DMS153 treated with DMSO at 0.1 percent for 48 hours (cell line): Measurements from ENCODE around the gene RGS3.
"Not testable (repeated sequence)": the region's sequence is repeated elsewhere in the genome, so short reads cannot be mapped to it uniquely, and the experiment has no call there.

Experiments
- DNase-seq: peaks from one replicate; lab custom pipeline; 2025; ENCODE audit not compliant: unreplicated experiment; lab: John Stamatoyannopoulos, UW

Gene RGS3

DNA sequence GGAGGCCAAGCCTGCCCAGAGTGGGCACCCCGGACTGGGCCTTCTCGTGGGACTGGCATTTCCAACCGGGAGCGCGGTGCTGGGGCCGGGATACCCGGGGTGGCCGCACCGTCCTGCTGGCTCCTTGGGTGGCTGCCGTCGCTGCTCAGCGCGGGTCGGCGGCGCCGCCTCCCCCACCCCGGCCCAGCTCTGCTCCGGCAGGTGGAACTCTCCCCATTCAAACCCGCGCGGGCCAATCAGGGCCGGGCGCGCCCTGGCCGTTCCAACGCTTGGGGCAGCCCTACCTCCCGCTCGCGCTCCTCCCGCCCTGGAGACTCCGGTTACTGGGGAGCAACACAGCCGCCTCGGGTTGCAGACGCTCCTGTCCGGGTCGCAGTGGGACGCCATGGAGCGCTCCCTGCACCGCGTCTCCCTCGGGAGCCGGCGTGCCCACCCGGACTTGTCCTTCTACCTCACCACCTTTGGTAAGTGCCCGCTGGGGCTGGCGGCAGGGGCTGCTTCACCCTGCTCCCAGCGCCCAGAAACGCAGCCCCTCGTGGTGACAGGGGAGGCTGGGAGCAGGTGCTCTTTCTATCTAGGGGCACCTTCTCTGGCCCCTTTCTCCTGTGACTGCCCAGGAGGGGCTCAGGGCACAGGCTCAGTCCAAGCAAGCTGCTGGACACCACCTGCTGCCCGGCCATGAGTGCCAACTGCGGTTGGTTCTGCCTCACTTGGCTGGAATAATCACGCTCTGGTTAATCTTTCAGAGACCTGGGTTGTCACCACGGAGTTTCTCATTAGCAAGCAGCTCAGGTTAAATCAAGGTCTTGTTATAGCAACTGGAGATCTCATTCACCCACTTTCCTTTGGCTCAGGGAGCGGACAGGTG is at the start of gene RGS3:
Gene RGS3, plus strand, starts transcription at position 310 of the 868 bp plus-strand sequence. Its CDS starts 76 bp downstream, at position 386.
- peak; percentile 78 for DNase-seq

DNA sequence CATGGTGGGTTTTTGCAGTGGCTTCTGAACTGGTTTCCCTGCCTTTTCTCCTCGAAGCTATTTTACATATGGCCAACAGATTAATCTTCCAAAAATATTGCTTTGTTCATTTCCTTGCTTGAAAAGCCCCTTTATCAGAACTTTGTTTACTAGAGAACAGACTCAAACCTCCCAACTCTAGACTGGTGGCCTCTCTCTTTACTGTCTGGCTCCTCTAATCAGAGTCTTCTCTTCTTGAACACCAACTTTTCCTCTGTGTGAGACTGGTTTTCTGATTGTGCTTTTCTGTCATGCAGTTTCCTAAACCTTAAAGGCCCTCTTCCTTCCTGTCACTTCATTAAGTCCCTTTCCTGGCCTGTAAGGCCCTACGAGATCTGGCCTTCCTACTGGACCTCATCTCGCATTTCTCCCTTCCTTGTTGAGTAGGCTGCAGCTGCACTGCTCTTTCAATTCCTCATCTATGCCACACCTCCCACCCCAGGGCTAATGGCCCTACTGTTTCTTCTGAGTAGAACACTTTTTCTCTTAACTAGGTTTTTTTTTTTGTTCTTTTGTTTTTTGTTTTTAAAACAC is 47.3 kb upstream of the RGS3 start:
- no peak for DNase-seq

GRCh38 chr9:113417370-113417769 is 46.2 kb upstream of the RGS3 start:
- DNase-seq, result no peak

DNA sequence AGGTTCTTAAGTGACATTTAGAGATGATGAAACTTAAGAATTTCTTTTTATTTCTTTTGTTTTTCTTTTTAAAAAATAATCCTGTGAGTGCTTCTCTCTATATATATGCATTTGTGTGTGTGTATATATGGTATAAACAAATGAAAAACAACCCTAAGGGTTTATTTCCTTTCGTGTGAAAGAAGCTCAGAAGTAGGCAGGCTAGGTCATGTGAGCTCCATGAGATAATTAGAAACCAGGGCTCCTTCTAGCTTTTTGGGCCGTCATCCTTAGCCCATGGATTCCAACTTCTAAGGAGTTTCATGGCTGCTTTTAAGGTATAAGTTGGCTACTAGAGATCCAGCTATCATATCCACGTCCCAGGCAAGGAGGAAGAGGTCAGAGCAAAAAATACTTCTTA is 41.8 kb upstream of the RGS3 start:
- no peak for DNase-seq

DNA sequence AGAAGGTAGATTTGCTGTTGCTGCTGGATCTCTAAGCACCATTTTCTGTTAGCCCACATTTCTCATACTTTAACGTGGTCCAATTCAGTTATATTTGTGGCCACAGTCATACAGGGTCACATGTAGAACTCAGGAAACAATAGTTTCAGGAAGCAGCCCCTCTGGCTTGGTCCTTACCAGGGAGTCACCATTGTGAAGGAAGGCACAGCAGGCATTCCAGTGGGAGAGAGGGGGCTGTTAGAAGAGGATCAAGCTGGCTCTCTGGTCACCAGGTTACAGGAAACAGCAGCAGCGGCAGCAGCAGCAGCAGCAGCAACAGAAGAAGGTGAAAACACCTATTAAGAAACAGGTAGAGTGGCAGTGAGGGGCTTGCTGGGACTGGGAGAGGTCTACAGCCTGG is 38.5 kb upstream of the RGS3 start:
- DNase-seq, result no peak

GRCh38 chr9:113426701-113427100 is 36.8 kb upstream of the RGS3 start:
- DNase-seq, result no peak

DNA sequence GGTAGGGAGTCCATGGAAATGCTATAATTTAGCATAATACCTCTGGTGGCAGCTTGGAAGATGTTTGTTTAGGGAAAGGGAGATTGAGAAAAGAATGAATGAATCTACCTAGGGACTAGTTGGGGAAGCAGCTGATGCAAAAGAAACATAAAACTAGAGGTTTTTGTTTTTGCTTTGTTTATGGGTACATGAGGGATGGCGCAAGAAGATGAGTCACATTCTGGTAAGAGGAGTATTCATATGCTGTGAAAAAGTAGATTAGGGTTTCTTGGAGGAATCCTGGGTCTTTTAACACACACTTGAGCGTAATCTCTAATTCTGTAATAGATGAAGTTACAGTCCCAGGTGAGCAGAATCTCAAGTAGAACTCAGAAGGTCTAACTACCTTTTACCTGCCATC is 35.9 kb upstream of the RGS3 start:
- no peak for DNase-seq

DNA sequence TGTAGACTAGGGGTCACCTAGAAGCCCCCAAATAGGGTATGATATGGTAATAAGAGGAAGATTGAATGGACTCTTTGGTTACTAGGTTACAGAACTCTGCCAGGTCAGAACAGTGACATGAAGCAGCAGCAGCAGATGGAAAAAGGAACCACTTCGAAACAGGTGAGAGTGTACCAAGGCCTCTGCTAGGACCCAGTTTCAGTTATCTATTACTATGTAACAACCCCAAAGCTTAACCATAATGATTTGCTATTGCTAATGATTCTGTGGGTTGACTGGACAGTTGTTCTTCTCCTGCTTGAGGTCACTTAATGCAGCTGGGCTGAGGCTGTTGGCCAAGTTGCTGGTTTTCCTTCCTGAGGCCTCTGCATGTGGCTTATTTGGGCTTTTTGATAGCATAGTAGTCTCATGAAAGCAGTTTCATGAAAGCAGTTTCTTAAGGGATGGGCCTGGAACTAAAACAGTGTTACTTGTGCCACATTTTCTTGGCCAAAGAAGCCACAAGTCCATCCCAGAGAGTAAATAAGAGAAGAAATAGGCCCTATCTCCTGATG is 35.4 kb upstream of the RGS3 start:
- DNase-seq, result no peak

DNA sequence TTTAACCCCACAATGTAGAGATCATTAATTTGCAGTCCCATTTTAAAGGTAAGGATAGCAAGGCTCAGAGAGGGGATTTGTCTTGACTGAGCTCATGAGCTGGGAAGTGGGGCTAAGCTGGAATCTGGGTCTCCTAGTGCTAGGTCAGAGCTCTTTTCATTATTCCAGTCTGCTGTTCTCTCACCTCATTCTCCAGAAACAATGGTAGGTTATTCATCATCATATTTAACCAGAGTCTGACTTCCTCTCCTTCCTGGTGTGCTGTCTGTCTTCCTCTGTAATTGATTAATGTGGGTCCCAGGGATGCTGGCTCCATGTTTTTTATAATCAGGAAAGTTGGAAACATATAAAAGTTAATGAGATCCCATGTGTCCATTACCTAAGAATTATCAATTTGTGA is 32.3 kb upstream of the RGS3 start:
- no peak for DNase-seq

- no peak for DNase-seq
Measured at GRCh38 chr9:113436728-113437515, 26.6 kb upstream of the RGS3 start.

DNA sequence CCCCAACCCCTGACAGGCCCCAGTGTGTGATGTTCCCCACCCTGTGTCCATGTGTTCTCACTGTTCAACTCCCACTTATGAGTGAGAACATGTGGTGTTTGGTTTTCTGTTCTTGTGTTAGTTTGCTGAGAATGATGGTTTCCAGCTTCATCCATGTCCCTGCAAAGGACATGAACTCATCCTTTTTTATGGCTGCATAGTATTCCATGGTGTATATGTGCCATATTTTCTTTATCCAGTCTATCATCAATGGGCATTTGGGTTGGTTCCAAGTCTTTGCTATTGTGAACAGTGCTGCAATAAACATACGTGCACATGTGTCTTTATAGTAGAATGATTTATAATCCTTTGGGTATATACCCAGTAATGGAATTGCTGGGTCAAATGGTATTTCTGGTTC is 25.8 kb upstream of the RGS3 start:
- not testable (repeated sequence) for DNase-seq

DNA sequence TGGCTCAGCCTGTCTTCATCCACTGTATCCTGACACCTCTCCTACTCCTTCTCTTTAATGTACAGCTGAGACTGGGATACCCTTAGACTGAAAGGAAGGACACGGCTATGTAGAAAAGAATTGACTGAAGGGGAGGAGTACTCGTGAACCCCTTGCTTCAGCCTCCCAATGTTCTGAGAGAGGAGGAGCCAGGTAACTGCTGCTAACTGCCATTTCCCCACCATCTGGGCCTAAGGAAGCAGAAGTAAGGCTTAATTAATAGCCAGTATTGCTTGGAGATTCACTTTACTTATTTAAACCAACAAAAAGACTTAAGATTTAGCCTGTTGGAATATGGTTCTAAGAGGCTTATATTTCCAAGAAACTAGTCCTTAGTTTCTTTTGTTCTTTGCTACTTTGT is 18.8 kb upstream of the RGS3 start:
- no peak for DNase-seq

DNA sequence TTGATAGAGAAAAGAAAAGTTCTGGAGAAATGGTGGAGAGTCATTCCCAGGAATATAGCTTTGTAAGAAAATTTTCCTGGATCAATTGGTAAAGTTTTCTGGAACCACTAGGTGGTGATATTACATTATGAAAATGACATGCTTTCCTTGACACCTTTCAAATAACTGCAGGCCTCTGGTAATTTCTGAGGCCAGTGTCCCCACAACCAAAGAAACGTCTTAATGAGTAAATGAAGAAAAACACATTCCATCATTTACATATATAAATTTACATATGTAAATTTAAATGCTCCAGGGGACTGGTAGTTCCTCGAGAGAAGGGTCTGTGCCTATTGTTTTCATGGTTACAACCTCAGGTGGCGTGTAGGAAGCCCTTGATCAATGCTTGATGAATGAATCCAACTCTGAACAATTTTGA is 17.2 kb upstream of the RGS3 start:
- peak; percentile 48 for DNase-seq

GRCh38 chr9:113449376-113449775 is 14.2 kb upstream of the RGS3 start:
- DNase-seq, result no peak

GRCh38 chr9:113452113-113452605 is 11.4 kb upstream of the RGS3 start:
- DNase-seq, result no peak

GRCh38 chr9:113454914-113455761 is 8.4 kb upstream of the RGS3 start:
- DNase-seq, result no peak

DNA sequence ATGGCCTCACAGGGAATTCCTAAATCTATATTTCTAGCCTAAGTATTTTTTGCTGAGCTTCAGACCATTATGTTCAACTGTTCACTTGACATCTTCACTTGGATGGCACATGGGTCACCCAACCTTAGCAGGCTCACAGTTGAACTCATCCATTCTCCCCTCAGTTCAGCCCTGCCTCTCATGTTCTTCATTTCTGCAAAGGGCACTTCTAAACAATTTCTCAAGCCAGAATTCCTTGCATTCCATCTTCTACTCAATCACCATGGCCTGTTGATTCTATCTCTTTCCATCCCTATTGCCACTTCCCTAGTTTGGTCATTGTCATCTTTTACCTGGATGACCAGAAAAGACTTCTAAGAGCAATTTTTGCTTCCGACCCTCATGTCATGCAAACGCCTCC is 7.3 kb upstream of the RGS3 start:
- DNase-seq, result no peak

DNA sequence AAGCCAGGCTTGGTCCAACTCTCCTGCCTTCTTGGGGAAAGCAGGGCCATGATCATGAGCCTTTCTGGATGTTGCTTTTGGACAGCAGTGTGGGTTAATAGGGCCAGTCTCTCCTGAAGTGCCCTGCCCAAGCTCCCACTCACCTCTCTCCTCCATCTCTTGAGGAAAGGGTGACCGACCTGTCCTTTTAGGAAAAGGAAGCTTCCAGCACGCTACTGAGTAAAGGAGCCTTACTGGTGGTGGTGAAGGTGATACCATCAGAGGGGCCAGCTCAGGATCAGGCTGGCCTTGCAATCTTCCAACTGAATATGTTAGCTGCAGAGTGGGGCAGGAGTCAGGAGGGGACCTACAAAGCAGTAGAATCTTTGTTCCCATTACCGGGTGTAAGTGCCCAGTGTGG is 2.2 kb upstream of the RGS3 start:
- no peak for DNase-seq

GRCh38 chr9:113461943-113462342 is 1.6 kb upstream of the RGS3 start:
- no peak for DNase-seq

DNA sequence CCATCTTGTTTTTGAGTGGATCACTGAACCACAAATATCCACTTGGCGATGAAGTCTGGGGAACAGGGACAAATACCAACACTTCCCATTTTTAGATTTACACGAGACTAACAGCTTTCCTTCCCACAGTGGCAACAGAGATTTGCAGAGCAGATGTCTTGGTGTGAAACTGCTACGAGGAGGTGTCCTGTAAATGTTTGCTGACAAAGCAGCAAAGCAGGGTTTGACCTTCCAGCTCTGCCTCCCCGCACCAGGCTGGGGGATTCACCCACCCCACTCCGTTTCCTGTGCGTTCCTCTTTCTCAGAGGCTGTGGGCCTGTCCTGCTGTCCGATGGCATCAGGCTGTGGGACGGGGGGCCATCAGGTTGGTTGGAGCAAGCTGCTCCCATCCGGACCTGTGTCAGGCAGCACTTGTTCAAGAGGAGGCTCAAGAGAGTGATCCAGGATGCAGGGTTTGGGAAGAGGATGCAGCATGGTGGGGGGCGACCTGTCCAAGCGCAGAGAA is 693 bp upstream of the RGS3 start:
- DNase-seq, result no peak
